ENCODE results near the gene CNIH3. TPM values are rescaled to one million over a fixed set of nuclear protein-coding genes. Genes with fewer than 3 reads are reported as not detected.

CNIH3 gene
- total RNA-seq, 1 experiment from 2014 or later: 1.8 TPM

DNA sequence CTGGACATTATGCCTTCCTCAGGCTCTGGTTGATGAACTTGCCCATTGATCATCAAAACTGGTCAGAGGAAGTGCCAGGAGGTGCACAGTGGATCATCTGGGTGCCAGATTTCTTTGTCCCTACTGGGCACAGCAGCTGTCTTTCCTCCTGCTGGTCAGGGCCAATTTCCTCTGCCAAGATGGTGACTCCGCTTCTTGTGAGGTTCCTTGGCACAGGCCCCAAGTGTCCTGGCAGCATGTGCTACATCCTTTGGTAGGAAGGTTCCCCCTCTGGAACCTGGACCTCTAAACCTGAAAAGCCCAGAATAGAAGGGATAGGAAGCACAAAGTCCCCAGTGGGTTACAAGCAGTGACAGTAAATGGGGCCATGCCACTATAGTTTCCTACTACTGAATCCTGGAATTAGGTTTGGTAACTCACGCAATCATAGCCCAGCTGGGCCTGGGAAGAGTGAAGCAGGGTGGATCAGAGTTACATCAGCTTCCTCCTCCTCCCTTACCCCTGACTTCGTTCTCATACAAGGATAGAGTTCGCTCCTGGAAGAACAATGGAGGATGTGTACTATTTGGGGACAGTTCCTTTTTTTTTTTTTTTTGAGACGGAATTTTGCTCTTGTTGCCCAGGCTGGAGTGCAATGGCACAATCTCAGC, 147.1 kb downstream of the CNIH3 start:
- Histone ChIP-seq H3K9me2 (ENCODE audit: insufficient read depth) (no peaks in the 10 kb centered on the region), H4K20me1 (ENCODE audit: insufficient read depth) (no peaks in the 10 kb centered on the region), H3K4me1 (ENCODE audit: control insufficient read depth in 1 of 2, insufficient read depth in 2 of 2, low read length in 2 of 2) (no peaks in the 10 kb centered on the region), H3K27ac (ENCODE audit: low read depth, low read length) (no peak overlapping the region), H3K4me3 (replicated peaks in 1 of 2; ENCODE audit: low read depth in 1 of 2, low read length in 2 of 2) (no peak overlapping the region), H3K27me3 (ENCODE audit: insufficient read depth, low read length) (peaks cover 12% of the 10 kb centered on the region; the same call in 1 of the 2 replicates), H2AFZ (ENCODE audit: low read depth, low read length, poor library complexity, severe bottlenecking) (no peak overlapping the region), H3K9me3 (ENCODE audit: control insufficient read depth in 1 of 2, insufficient read depth in 1 of 2, low read depth in 1 of 2, low read length in 2 of 2) (peaks cover 0 to 7% of the 10 kb centered on the region in 2 experiments; a peak in 1 of 4 replicates), H3K9ac (ENCODE audit: low read length) (no peak overlapping the region), H3K79me2 (ENCODE audit: insufficient read depth, low read length) (no peaks in the 10 kb centered on the region), H3K4me2 (ENCODE audit: low read length) (no peak overlapping the region), H3K36me3 (ENCODE audit: control insufficient read depth in 1 of 2, insufficient read depth in 2 of 2, low read length in 2 of 2) (no peaks in the 10 kb centered on the region)
- intact Hi-C loops (cut with micrococcal nuclease): no loop called here
- TF ChIP-seq ATF3 (IDR thresholded peaks at IDR 0.05) (no peak), ZFX (IDR thresholded peaks at IDR 0.05) (no peak), POLR2A (IDR thresholded peaks at IDR 0.05; ENCODE audit: borderline replicate concordance, extremely low read depth, insufficient read depth, insufficient read length) (no peak), ZNF274 (IDR thresholded peaks at IDR 0.05; ENCODE audit: low read depth, low read length) (no peak), POLR2AphosphoS5 (IDR thresholded peaks at IDR 0.05; ENCODE audit: low read depth, low read length) (no peak), YY1 (IDR thresholded peaks at IDR 0.05; ENCODE audit: extremely low read depth, insufficient replicate concordance, low read depth, low read length) (no peak), CBX3 (IDR thresholded peaks at IDR 0.05; ENCODE audit: low read depth) (no peak), ELF1 (IDR thresholded peaks at IDR 0.05; ENCODE audit: borderline replicate concordance, low read depth) (no peak)
- TF ChIP-seq, protein P1, sequence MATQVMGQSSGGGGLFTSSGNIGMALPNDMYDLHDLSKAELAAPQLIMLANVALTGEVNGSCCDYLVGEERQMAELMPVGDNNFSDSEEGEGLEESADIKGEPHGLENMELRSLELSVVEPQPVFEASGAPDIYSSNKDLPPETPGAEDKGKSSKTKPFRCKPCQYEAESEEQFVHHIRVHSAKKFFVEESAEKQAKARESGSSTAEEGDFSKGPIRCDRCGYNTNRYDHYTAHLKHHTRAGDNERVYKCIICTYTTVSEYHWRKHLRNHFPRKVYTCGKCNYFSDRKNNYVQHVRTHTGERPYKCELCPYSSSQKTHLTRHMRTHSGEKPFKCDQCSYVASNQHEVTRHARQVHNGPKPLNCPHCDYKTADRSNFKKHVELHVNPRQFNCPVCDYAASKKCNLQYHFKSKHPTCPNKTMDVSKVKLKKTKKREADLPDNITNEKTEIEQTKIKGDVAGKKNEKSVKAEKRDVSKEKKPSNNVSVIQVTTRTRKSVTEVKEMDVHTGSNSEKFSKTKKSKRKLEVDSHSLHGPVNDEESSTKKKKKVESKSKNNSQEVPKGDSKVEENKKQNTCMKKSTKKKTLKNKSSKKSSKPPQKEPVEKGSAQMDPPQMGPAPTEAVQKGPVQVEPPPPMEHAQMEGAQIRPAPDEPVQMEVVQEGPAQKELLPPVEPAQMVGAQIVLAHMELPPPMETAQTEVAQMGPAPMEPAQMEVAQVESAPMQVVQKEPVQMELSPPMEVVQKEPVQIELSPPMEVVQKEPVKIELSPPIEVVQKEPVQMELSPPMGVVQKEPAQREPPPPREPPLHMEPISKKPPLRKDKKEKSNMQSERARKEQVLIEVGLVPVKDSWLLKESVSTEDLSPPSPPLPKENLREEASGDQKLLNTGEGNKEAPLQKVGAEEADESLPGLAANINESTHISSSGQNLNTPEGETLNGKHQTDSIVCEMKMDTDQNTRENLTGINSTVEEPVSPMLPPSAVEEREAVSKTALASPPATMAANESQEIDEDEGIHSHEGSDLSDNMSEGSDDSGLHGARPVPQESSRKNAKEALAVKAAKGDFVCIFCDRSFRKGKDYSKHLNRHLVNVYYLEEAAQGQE (IDR thresholded peaks at IDR 0.05; ENCODE audit: low read depth): no peak
- ChIA-PET CTCF (no interaction called here), POLR2A (no interaction called here), RAD21 (ENCODE audit: low non-redundant PET in 1 of 2, low total read pairs in 2 of 2, uncharacterized antibody in 2 of 2, unreplicated experiment in 2 of 2) (no interaction called here)
- DNase-seq (ENCODE audit: low read depth, low spot score) (no peak), ATAC-seq (no peak)
- BruUV-seq (replicated peaks): no TSS peak

All from HCT116 (cell line).